Measurements from ENCODE around the gene CSF1.

CSF1 gene

DNA sequence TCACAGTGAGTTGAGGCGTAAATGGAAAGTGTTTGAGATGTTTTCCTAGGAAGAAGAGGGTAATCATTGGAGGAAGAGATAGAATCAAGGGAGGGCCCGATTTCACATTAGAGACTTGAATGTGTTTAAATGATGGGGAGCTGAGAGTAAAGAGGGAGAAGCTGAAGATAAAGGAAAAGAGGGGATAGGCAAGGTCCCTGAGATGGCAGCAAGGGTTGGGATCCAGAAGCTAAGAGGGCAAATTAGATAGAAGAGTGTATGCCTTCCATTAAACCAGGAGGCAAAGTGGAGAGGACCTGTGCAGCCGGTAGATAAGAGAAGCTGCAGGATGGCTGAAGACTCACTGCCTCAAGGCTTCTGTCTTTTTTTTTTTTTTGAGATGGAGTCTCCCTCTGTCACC is 21.6 kb upstream of the CSF1 start:
- Histone ChIP-seq H3K23ac (ENCODE audit: low read depth, low read length, poor library complexity) (no peak overlapping the region), H3K4me1 (ENCODE audit: control insufficient read depth in 2 of 2, insufficient read depth in 1 of 2, low read depth in 1 of 2, low read length in 2 of 2) (peaks cover 3 to 8% of the 10 kb centered on the region in 2 donors), H2BK12ac (ENCODE audit: low read length) (no peak overlapping the region), H3K9ac (ENCODE audit: low read depth, low read length, poor library complexity) (no peak overlapping the region), H3K14ac (ENCODE audit: low read length) (no peak overlapping the region), H4K91ac (ENCODE audit: low read depth, low read length, poor library complexity) (no peak overlapping the region), H3K4me3 (ENCODE audit: low read length in 2 of 2) (no peak overlapping the region), H3K79me1 (ENCODE audit: low read depth, low read length) (no peaks in the 10 kb centered on the region), H3K36me3 (replicated peaks in 1 of 2; ENCODE audit: control insufficient read depth in 2 of 2, insufficient read depth in 2 of 2, low read length in 2 of 2) (no peaks in the 10 kb centered on the region), H3K18ac (ENCODE audit: low read length) (no peak overlapping the region), H2BK5ac (ENCODE audit: low read length) (no peak overlapping the region), H3K27me3 (ENCODE audit: control insufficient read depth in 3 of 3, insufficient read depth in 3 of 3, low read depth in 1 of 3, low read length in 3 of 3) (peaks cover 0 to 4% (median 0%) of the 10 kb centered on the region in 3 experiments), H3K4me2 (ENCODE audit: insufficient read depth, low read length, poor library complexity, severe bottlenecking) (no peak overlapping the region), H3K27ac (replicated peaks; ENCODE audit: low read length) (no peak overlapping the region), H2BK15ac (ENCODE audit: low read length) (no peak overlapping the region), H3K9me3 (replicated peaks in 1 of 2; ENCODE audit: control insufficient read depth in 2 of 2, insufficient read depth in 1 of 2, low read depth in 1 of 2, low read length in 2 of 2) (no peaks in the 10 kb centered on the region), H2AK5ac (ENCODE audit: low read depth, low read length) (no peak overlapping the region), H4K8ac (ENCODE audit: low read depth, low read length) (no peak overlapping the region), H2BK120ac (ENCODE audit: low read depth, low read length) (no peak overlapping the region), H2AFZ (ENCODE audit: low read length) (no peak overlapping the region), H3K4ac (ENCODE audit: low read length) (no peak overlapping the region)
- WGBS, 2 donors (ENCODE audit: extremely low coverage in 2 of 2, insufficient read length in 2 of 2, insufficient replicate concordance in 1 of 2): 100% methylated on average over 1 of the region's 3 CpGs
- no peak for DNase-seq (ENCODE audit: low spot score)

DNA sequence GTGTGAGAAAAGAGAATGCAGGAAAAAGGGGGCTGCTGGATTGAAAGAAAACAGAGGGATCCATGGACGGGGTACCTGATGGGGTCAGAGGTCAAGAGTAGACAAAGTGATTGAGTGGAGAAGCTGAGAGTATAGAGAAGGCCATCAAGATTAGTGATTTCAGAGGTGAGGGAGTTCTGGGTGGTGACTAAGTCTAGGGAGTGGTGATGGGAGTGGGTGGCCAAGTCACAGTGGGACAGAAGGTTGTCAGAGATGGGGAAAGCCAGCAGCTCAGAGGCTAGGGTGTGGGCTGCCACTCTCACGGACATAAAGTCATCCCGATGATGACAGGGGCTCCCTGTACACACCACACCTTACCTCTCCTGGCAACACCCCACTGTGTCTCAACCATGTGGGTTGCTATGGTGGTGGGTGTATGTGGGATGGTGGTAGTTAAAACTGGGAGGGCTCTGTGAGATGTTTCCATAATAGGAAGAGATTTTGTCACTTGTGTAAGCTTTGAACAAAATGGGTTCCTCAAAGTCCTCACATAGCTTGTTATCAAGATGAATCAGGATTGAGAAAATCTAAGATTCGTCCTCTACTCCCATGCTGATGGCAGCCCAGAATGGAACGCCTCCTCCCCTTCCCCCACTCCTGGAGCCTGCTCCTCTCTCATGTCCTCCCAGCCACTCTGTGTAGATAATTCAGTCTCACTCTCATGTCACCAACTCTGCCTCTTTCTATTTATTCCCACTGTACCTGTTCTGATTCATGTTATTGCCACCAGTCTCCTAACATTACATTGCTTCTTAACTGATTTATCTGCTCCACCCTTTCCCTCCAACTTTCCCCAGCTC is 20.3 kb upstream of the CSF1 start:
- WGBS, 2 donors (ENCODE audit: extremely low coverage in 2 of 2, insufficient read length in 2 of 2, insufficient replicate concordance in 1 of 2): no CpG with 5 or more reads among the region's 5 CpGs
- no peak for DNase-seq (ENCODE audit: low spot score)
- Histone ChIP-seq H3K27ac (replicated peaks; ENCODE audit: low read length) (no peak overlapping the region), H3K9ac (ENCODE audit: low read depth, low read length, poor library complexity) (no peak overlapping the region), H3K27me3 (ENCODE audit: control insufficient read depth in 3 of 3, insufficient read depth in 3 of 3, low read depth in 1 of 3, low read length in 3 of 3) (no peaks in the 10 kb centered on the region), H3K9me3 (replicated peaks in 1 of 2; ENCODE audit: control insufficient read depth in 2 of 2, insufficient read depth in 1 of 2, low read depth in 1 of 2, low read length in 2 of 2) (no peaks in the 10 kb centered on the region), H2BK120ac (ENCODE audit: low read depth, low read length) (no peak overlapping the region), H4K8ac (ENCODE audit: low read depth, low read length) (no peak overlapping the region), H3K4me3 (ENCODE audit: low read length in 2 of 2) (no peak overlapping the region), H3K14ac (ENCODE audit: low read length) (no peak overlapping the region), H3K79me1 (ENCODE audit: low read depth, low read length) (no peaks in the 10 kb centered on the region), H3K18ac (ENCODE audit: low read length) (no peak overlapping the region), H2BK12ac (ENCODE audit: low read length) (no peak overlapping the region), H4K91ac (ENCODE audit: low read depth, low read length, poor library complexity) (no peak overlapping the region), H3K4me2 (ENCODE audit: insufficient read depth, low read length, poor library complexity, severe bottlenecking) (no peak overlapping the region), H3K23ac (ENCODE audit: low read depth, low read length, poor library complexity) (no peak overlapping the region), H2AFZ (ENCODE audit: low read length) (peak overlapping the region; percentile 58), H3K4me1 (ENCODE audit: control insufficient read depth in 2 of 2, insufficient read depth in 1 of 2, low read depth in 1 of 2, low read length in 2 of 2) (peaks cover 2 to 12% of the 10 kb centered on the region in 2 donors), H2AK5ac (ENCODE audit: low read depth, low read length) (no peak overlapping the region), H2BK15ac (ENCODE audit: low read length) (no peak overlapping the region), H3K36me3 (replicated peaks in 1 of 2; ENCODE audit: control insufficient read depth in 2 of 2, insufficient read depth in 2 of 2, low read length in 2 of 2) (no peaks in the 10 kb centered on the region), H3K4ac (ENCODE audit: low read length) (no peak overlapping the region), H2BK5ac (ENCODE audit: low read length) (no peak overlapping the region)

GRCh38 chr1:109891930-109892329 is 18.7 kb upstream of the CSF1 start:
- no peaks in the 10 kb centered on the region for H3K79me1 ChIP-seq (ENCODE audit: low read depth, low read length)
- no peak overlapping the region for H3K27ac ChIP-seq (replicated peaks; ENCODE audit: low read length)
- H3K9me3 ChIP-seq (replicated peaks in 1 of 2; ENCODE audit: control insufficient read depth in 2 of 2, insufficient read depth in 1 of 2, low read depth in 1 of 2, low read length in 2 of 2): no peaks in the 10 kb centered on the region
- H4K8ac ChIP-seq (ENCODE audit: low read depth, low read length): no peak overlapping the region
- no peak overlapping the region for H3K9ac ChIP-seq (ENCODE audit: low read depth, low read length, poor library complexity)
- no peak overlapping the region for H3K4ac ChIP-seq (ENCODE audit: low read length)
- H3K4me3 ChIP-seq (ENCODE audit: low read length in 2 of 2): no peak overlapping the region
- no peaks in the 10 kb centered on the region for H3K36me3 ChIP-seq (replicated peaks in 1 of 2; ENCODE audit: control insufficient read depth in 2 of 2, insufficient read depth in 2 of 2, low read length in 2 of 2)
- no peak overlapping the region for H2BK5ac ChIP-seq (ENCODE audit: low read length)
- peak overlapping the region; percentile 50 for H3K18ac ChIP-seq (ENCODE audit: low read length)
- no peak overlapping the region for H2BK12ac ChIP-seq (ENCODE audit: low read length)
- no peak overlapping the region for H3K4me2 ChIP-seq (ENCODE audit: insufficient read depth, low read length, poor library complexity, severe bottlenecking)
- no peak overlapping the region for H2BK15ac ChIP-seq (ENCODE audit: low read length)
- H4K91ac ChIP-seq (ENCODE audit: low read depth, low read length, poor library complexity): no peak overlapping the region
- H2AFZ ChIP-seq (ENCODE audit: low read length): no peak overlapping the region
- no peaks in the 10 kb centered on the region for H3K27me3 ChIP-seq (ENCODE audit: control insufficient read depth in 3 of 3, insufficient read depth in 3 of 3, low read depth in 1 of 3, low read length in 3 of 3)
- H2BK120ac ChIP-seq (ENCODE audit: low read depth, low read length): no peak overlapping the region
- peaks cover 11 to 26% of the 10 kb centered on the region in 2 donors for H3K4me1 ChIP-seq (ENCODE audit: control insufficient read depth in 2 of 2, insufficient read depth in 1 of 2, low read depth in 1 of 2, low read length in 2 of 2)
- H3K14ac ChIP-seq (ENCODE audit: low read length): no peak overlapping the region
- H2AK5ac ChIP-seq (ENCODE audit: low read depth, low read length): no peak overlapping the region
- no peak for DNase-seq (ENCODE audit: low spot score)
- no peak overlapping the region for H3K23ac ChIP-seq (ENCODE audit: low read depth, low read length, poor library complexity)
- no CpG with 5 or more reads among the region's 7 CpGs for WGBS, 2 donors (ENCODE audit: extremely low coverage in 2 of 2, insufficient read length in 2 of 2, insufficient replicate concordance in 1 of 2)

DNA sequence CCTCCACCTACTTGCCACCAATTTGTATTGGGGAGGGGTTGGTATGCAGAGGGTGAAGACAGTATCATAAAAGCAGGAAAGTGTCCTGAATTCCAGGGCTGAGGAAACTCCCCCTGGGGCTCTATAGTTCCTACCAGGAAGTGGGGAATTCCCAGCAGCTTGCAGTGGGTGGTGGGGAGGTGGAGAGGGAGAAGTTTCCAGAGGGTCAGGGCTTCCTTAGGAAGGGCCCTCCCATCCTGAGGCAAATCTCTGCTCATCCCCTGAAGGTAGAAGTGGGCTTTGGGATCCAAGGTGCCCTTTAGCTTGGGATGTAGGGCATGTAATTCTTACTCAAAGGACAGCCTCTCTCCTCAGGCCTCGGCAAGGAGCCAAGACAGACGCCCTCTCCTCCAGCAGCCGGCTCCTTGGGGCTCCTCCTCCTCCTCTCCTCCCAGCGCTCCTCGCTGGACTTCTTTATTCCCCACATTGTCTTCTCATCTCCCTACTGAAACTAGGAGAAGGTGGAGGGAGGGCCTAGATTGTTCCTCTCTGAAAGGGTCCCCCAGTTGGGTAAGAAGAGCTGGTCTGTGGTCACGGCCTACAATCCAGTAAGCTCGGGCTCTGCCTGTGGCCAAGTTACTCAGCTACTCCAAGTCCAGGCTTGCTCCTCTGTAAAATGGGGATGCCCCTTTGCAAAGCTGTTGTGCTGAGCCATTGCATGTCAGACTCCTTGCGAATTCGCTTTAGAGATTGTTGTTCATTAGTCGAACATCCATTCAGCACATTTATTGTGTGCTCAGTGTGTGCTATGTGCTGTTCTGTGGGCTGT is 17.9 kb upstream of the CSF1 start:
- H2AK5ac ChIP-seq (ENCODE audit: low read depth, low read length): no peak overlapping the region
- no peak overlapping the region for H4K91ac ChIP-seq (ENCODE audit: low read depth, low read length, poor library complexity)
- no peak overlapping the region for H2BK15ac ChIP-seq (ENCODE audit: low read length)
- no peak overlapping the region for H2AFZ ChIP-seq (ENCODE audit: low read length)
- no peak overlapping the region for H3K4me3 ChIP-seq (ENCODE audit: low read length in 2 of 2)
- no peak for DNase-seq (ENCODE audit: low spot score)
- peaks cover 13 to 27% of the 10 kb centered on the region in 2 donors for H3K4me1 ChIP-seq (ENCODE audit: control insufficient read depth in 2 of 2, insufficient read depth in 1 of 2, low read depth in 1 of 2, low read length in 2 of 2)
- no peak overlapping the region for H2BK5ac ChIP-seq (ENCODE audit: low read length)
- H2BK120ac ChIP-seq (ENCODE audit: low read depth, low read length): no peak overlapping the region
- H3K27me3 ChIP-seq (ENCODE audit: control insufficient read depth in 3 of 3, insufficient read depth in 3 of 3, low read depth in 1 of 3, low read length in 3 of 3): no peaks in the 10 kb centered on the region
- no peak overlapping the region for H3K4me2 ChIP-seq (ENCODE audit: insufficient read depth, low read length, poor library complexity, severe bottlenecking)
- H3K9me3 ChIP-seq (replicated peaks in 1 of 2; ENCODE audit: control insufficient read depth in 2 of 2, insufficient read depth in 1 of 2, low read depth in 1 of 2, low read length in 2 of 2): no peaks in the 10 kb centered on the region
- no peaks in the 10 kb centered on the region for H3K36me3 ChIP-seq (replicated peaks in 1 of 2; ENCODE audit: control insufficient read depth in 2 of 2, insufficient read depth in 2 of 2, low read length in 2 of 2)
- no peak overlapping the region for H2BK12ac ChIP-seq (ENCODE audit: low read length)
- no peak overlapping the region for H3K23ac ChIP-seq (ENCODE audit: low read depth, low read length, poor library complexity)
- H3K27ac ChIP-seq (replicated peaks; ENCODE audit: low read length): no peak overlapping the region
- H4K8ac ChIP-seq (ENCODE audit: low read depth, low read length): no peak overlapping the region
- peak overlapping the region; percentile 66 for H3K18ac ChIP-seq (ENCODE audit: low read length)
- no peaks in the 10 kb centered on the region for H3K79me1 ChIP-seq (ENCODE audit: low read depth, low read length)
- no peak overlapping the region for H3K14ac ChIP-seq (ENCODE audit: low read length)
- H3K9ac ChIP-seq (ENCODE audit: low read depth, low read length, poor library complexity): no peak overlapping the region
- H3K4ac ChIP-seq (ENCODE audit: low read length): no peak overlapping the region
- WGBS, 2 donors (ENCODE audit: extremely low coverage in 2 of 2, insufficient read length in 2 of 2, insufficient replicate concordance in 1 of 2): no CpG with 5 or more reads among the region's 10 CpGs

All from neuronal stem cell (in vitro differentiated cells).